Measurements from ENCODE around the gene CFI.

The CFI gene

GRCh38 chr4:109738104-109738872, 63.5 kb downstream of the CFI start:
- H3K4me3 ChIP-seq (ENCODE audit: low read depth, low read length): no peak overlapping the region
- DNase-seq (ENCODE audit: low read depth): no peak

- DNase-seq (ENCODE audit: low read depth): no peak
- no peak overlapping the region for H3K4me3 ChIP-seq (ENCODE audit: low read depth, low read length)
Observed at GRCh38 chr4:109735566-109736365, 66.0 kb downstream of the CFI start.

DNA sequence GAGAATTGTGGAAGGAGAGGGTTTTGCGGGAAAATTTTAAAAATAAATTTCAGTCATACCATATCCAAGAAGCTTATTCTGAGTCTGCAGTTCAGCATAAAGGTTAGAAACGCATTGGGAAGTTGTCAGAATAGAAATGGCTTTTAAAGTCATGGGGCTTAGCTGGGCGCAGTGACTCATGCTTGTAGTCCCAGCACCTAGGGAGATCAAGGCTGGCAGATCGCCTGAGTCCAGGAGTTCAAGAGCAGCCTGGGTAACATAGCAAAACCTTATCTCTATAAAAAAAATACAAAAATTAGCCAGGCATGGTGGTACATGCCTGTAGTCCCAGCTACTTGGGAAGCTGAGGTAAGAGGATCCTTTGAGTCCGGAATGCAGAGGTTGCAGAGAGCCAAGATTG, 68.1 kb downstream of the CFI start:
- DNase-seq (ENCODE audit: low read depth): no peak
- H3K4me3 ChIP-seq (ENCODE audit: low read depth, low read length): no peak overlapping the region

DNA sequence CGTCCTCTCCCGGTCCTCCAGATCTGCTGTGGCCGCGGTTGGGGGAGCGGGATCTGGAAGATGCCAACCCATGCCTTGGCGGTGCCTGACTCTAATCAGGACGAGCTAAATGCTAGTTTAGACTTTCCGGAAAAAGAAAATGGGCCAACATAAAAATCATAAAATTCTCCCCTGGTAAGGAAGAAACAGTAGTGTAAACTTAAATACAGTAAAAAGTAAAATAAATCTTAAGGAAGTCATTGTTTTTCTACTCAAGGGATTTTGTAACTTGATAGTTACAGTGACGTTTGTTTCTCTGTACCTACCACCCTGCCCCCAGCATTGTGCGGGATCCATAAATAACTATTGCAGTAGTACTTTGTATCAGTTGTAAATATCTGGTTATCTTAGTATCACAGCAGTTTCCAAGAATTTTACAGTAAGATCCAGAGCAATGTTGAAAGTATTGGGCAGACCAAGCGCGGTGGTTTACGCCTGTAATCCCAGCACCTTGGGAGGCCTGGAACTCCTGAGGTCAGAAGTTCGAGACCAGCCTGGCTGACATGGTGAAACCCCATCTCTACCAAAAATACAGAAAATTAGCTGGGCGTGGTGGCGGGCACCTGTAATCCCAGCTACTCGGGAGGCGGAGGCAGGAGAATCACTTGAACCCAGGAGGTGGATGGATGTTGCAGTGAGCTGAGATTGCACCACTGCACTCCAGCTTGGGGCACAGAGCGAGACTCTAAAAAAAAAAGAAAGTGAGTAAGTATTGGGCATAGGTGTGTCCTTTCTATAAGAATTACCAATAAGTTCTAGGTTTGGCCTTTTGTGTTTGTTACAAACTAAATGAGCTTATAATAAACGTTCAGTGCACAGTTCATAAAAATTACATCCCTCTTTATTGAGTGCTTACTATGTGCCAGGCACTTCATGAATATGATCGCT, 70.9 kb downstream of the CFI start:
- peak overlapping the region; percentile 78 for H3K4me3 ChIP-seq (ENCODE audit: low read depth, low read length)
- DNase-seq (ENCODE audit: low read depth): no peak

GRCh38 chr4:109729718-109730618, 71.8 kb downstream of the CFI start, which contains the start of gene PLA2G12A:
TSS of gene PLA2G12A (minus strand) at chr4:109730070. CDS start at chr4:109729809, 261 bp downstream.
- no peak for DNase-seq (ENCODE audit: low read depth)
- H3K4me3 ChIP-seq (ENCODE audit: low read depth, low read length): peak within 1 kb of the TSS; percentile 78

GRCh38 chr4:109729117-109729717, 72.6 kb downstream of the CFI start:
- peak overlapping the region; percentile 78 for H3K4me3 ChIP-seq (ENCODE audit: low read depth, low read length)
- DNase-seq (ENCODE audit: low read depth): no peak

- no peak for DNase-seq (ENCODE audit: low read depth)
- H3K4me3 ChIP-seq (ENCODE audit: low read depth, low read length): peak overlapping the region; percentile 78
Observed at GRCh38 chr4:109728385-109728784, 73.4 kb downstream of the CFI start.

- no peak for DNase-seq (ENCODE audit: low read depth)
- H3K4me3 ChIP-seq (ENCODE audit: low read depth, low read length): no peak overlapping the region
Observed at GRCh38 chr4:109723110-109723509, 78.7 kb downstream of the CFI start.

- DNase-seq (ENCODE audit: low read depth): no peak
- H3K4me3 ChIP-seq (ENCODE audit: low read depth, low read length): no peak overlapping the region
Observed at GRCh38 chr4:109722357-109722756, 79.4 kb downstream of the CFI start.

DNA sequence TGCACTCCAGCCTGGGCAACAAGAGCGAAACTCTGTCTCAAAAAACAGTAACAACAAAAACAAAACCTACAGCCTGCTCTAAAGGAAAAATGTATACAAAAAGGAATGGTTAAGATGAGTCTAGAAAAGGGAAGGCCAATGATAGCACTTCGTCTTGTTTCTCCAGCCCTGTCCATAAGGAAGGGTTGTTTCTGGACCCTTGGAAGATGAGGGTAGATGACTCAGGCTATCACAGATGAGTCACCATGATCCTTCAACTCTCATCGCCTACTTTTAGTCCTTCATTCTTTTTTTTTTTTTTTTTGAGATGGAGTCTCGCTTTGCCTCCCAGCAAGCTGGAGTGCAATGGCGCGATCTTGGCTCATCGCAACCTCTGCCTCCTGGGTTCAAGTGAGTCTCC, 80.8 kb downstream of the CFI start:
- no peak overlapping the region for H3K4me3 ChIP-seq (ENCODE audit: low read depth, low read length)

DNA sequence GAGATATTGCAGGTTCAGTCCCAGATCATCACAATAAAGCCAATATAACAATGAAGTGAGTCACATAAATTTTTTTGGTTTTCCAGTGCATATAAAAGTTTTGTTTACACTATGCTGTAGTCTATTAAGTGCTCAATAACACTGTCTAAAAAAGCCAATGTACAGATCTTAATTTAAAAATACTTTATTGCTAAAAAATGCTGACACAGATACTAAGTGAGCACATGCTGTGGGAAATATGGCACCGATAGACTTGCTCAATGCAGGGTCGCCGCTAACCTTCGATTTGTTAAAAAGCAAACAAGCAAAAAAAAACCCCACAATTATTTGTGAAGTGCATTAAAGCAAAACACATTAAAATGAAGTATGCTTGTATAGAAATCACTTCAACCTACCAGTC, 82.2 kb downstream of the CFI start:
- DNase-seq (ENCODE audit: low read depth): no peak
- no peak overlapping the region for H3K4me3 ChIP-seq (ENCODE audit: low read depth, low read length)

More for the DNA sequence above, 80.8 kb downstream of the CFI start:
- no peak for DNase-seq (ENCODE audit: low read depth)

DNA sequence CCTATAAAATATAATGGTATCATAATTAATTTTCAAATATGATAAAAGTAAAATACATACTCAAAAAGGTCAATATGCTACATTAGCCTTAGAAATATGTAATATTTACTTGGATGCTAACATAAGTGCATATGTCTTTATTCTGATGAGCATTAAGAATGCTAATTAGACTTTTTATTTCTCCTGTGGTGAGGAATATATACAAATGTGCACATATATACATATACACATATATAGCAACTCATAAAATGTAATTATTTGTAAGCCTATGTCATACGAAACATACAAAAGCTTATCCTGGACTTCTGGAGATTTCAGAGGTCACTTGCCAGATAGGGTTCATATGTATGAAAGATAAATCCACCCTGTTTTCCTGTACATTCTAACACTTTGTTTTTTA, 83.0 kb downstream of the CFI start:
- no peak for DNase-seq (ENCODE audit: low read depth)

GRCh38 chr4:109713500-109713899, 88.3 kb downstream of the CFI start:
- DNase-seq (ENCODE audit: low read depth): no peak
- H3K4me3 ChIP-seq (ENCODE audit: low read depth, low read length): no peak overlapping the region

More for the DNA sequence above, 83.0 kb downstream of the CFI start:
- H3K4me3 ChIP-seq (ENCODE audit: low read depth, low read length): no peak overlapping the region

DNA sequence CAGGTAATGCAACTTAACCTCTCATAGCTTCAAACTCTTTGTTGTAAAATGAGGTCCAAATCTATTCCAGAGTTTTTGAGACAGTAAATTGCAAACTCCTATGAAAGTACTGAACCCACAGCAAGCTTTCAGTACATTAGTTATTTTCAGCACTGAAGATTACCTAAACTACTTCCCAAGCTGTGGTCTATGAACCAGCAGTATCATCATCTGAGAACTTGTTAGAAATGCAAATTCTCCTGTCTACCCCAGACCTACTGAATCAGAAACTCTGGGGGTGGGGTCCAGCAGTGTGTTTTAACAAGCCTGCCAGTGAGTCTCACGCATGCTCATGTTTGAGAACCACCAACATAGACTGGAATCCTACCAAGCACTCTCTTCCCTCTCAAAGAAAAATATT, 92.8 kb downstream of the CFI start:
- no peak overlapping the region for H3K4me3 ChIP-seq (ENCODE audit: low read depth, low read length)
- no peak for DNase-seq (ENCODE audit: low read depth)

DNA sequence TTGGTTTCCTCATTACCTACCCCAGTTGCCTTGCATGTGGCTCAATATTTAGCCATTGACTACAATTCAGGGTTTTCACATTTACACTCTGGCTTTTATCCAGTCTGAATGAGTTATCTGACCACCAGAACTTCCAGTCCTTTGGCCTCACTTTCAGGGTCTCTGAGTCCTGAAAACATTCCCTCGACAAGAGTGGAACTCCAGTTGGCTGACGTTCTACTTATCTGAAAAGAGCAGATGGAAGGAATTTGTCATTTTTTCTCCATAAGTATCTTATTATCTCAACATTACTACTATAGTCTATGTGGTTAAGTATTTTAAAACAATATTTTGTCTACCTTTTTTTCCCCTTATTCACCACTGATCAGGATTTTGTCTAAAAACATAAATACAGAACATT, 93.4 kb downstream of the CFI start:
- H3K4me3 ChIP-seq (ENCODE audit: low read depth, low read length): no peak overlapping the region
- no peak for DNase-seq (ENCODE audit: low read depth)

DNA sequence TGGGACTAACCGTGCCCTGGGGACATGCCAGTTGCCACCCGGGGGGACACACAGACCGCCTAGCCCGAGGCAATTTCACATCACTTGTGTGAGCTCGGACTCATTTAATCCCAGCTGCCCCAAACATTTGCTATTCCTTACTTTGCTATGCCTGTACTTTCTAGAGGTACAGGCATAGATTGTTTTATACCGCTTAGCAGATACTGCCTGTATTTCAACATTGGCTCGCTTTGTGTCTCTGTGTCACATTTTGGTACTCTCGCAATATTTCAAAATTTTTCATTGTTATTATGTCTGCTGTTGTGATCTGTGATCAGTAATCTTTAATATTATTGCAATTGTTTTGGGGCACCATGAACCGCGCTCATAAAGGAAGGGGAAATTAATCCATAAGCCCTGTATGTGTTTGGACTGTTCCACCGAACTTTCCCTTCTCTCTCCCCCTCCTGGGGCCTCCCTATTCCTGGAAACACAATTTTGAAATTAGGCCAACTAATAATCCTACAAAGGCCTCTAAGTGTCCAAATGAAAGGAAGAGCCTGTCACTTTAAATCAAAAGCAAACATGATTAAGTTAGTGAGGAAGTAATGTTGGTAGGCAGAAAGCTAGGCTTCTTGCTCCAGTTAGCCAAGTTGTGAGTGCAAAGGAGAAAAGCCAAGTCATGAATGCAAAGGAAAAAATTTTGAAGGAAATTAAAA, 98.0 kb downstream of the CFI start:
- DNase-seq (ENCODE audit: low read depth): no peak
- H3K4me3 ChIP-seq (ENCODE audit: low read depth, low read length): peak overlapping the region; percentile 79

- DNase-seq (ENCODE audit: low read depth): no peak
- peak within 1 kb of the TSS; percentile 79 for H3K4me3 ChIP-seq (ENCODE audit: low read depth, low read length)
Observed at GRCh38 chr4:109702950-109703663, 98.7 kb downstream of the CFI start, which contains the start of gene CASP6. TSS of gene CASP6 (minus strand) at chr4:109703445. CDS start at chr4:109703395, 50 bp downstream.
